Right ventricle myocardium inferior (tissue), 1 donor: ENCODE measurements around the gene LRRFIP1. TPM values are rescaled to one million over a fixed set of nuclear protein-coding genes. Genes with fewer than 3 reads are reported as not detected.

Experiments
- ATAC-seq: fragments of 200-7000 bp; cut with Tn5 transposase; one replicate; pipeline ENCODE4 v1.9.1; 2020; ENCODE audit warnings: mild to moderate bottlenecking, moderate library complexity
- DNase-seq: peaks from one replicate; pipeline ENCODE4 v3.0.0; 2021; ENCODE audit errors: missing footprints
- intact Hi-C: fragments of 100-400 bp; cut with DNase I; formaldehyde crosslinking; loops from one replicate; pipeline ENCODE4 v1.11.0; 2022
- total RNA-seq: library from RNA; stranded (reverse); fragmentation: NEBNext Ultra II Directional; extraction: Animal tissue kit (Norgen Biotek cat#: 25700); gene quantifications from one replicate; pipeline ENCODE4 v1.2.1, GENCODE V29; 2021
- donor health status: DM: no; HTN: yes; CAD: no; lungs with severe emphysema.

LRRFIP1 gene
- total RNA-seq, 1 donor from 2014 or later = 104 TPM

GRCh38 chr2:237799060-237799428 is 171.7 kb downstream of the LRRFIP1 start:
- ATAC-seq (no peak), DNase-seq (no peak)
- intact Hi-C loops = no loop called here

GRCh38 chr2:237801466-237801865 is 174.1 kb downstream of the LRRFIP1 start:
- intact Hi-C loops = no loop called here
- no peak for DNase-seq
- no peak for ATAC-seq

- ATAC-seq = no peak
- intact Hi-C loops = no loop called here
- no peak for DNase-seq
Measured at GRCh38 chr2:237806334-237806733, 178.9 kb downstream of the LRRFIP1 start.

GRCh38 chr2:237815637-237816036 is 188.2 kb downstream of the LRRFIP1 start:
- intact Hi-C loops = no loop called here
- no peak for DNase-seq
- ATAC-seq = no peak

- DNase-seq = no peak
- no peak for ATAC-seq
- intact Hi-C loops = no loop called here
Measured at GRCh38 chr2:237816531-237816930, 189.1 kb downstream of the LRRFIP1 start.

GRCh38 chr2:237818066-237818473 is 190.7 kb downstream of the LRRFIP1 start:
- intact Hi-C loops = no loop called here
- no peak for ATAC-seq
- no peak for DNase-seq

GRCh38 chr2:237819231-237819630 is 191.8 kb downstream of the LRRFIP1 start:
- ATAC-seq = no peak
- intact Hi-C loops = no loop called here
- DNase-seq = no peak

- DNase-seq (no peak), ATAC-seq (no peak)
- intact Hi-C loops = no loop called here
Measured at GRCh38 chr2:237820421-237820820, 193.0 kb downstream of the LRRFIP1 start.

- intact Hi-C loops = no loop called here
- ATAC-seq (no peak), DNase-seq (no peak)
Measured at GRCh38 chr2:237823544-237823943, 196.2 kb downstream of the LRRFIP1 start.

GRCh38 chr2:237824085-237824484 is 196.7 kb downstream of the LRRFIP1 start:
- DNase-seq (no peak), ATAC-seq (no peak)
- intact Hi-C loops = no loop called here

GRCh38 chr2:237827421-237827987 is 200.1 kb downstream of the LRRFIP1 start:
- DNase-seq = no peak
- ATAC-seq = no peak
- intact Hi-C loops = no loop called here

Other genes starting within 250 kb of the LRRFIP1 start
- gene COL6A3, start 213.4 kb upstream of the LRRFIP1 start, total RNA-seq = 84.5 TPM
- 79.0 TPM for gene MLPH, start 140.3 kb upstream of the LRRFIP1 start, total RNA-seq
- gene PRLH, start 61.0 kb upstream of the LRRFIP1 start, total RNA-seq = not detected
- 2.4 TPM for gene RAB17, start 36.9 kb upstream of the LRRFIP1 start, total RNA-seq
- gene RBM44, start 171.2 kb downstream of the LRRFIP1 start, total RNA-seq = 0.30 TPM
- 139 TPM for gene RAMP1, start 232.0 kb downstream of the LRRFIP1 start, total RNA-seq